ES-I3 (cell line): ENCODE data around the gene SLIT3.

ENCODE experiments used
- H3K36me3 ChIP-seq: 2 replicates; pipeline ENCODE4 v1.6.1; 2013; ENCODE audit warnings: mild to moderate bottlenecking, low read length, control low read depth, moderate library complexity; ENCODE audit not compliant: insufficient read depth
- H3K4me1 ChIP-seq: 2 replicates; pipeline ENCODE4 v1.6.1; 2013; ENCODE audit warnings: mild to moderate bottlenecking, control low read depth, low read length; ENCODE audit not compliant: insufficient read depth
- H3K9ac ChIP-seq: 2 replicates; pipeline ENCODE4 v1.6.1; 2013; ENCODE audit warnings: low read depth, mild to moderate bottlenecking, low read length, moderate library complexity
- H3K9me3 ChIP-seq: 2 replicates; pipeline ENCODE4 v1.6.1; 2013; ENCODE audit warnings: mild to moderate bottlenecking, low read length, moderate library complexity; ENCODE audit not compliant: control insufficient read depth, insufficient read depth

The SLIT3 gene

DNA sequence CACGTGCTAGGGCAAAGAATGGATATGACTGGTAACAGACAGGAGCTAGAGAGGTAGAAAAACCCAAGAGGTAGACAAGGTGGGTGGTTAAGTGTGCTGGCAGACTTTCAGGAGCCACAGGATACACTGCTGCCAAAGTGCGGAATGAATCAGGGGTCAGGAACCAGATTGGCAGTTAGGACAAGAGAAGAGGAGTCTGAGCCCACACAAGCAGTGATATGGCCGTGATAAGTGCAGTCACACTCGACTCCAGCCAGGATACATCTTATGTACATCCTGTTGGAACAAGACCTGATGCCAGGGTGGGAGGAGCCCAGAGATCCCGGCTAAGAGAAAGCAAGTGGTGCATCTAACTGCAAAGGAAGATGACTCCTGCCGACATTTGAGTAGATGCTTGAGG lies 10.0 kb downstream of the SLIT3 start:
- Histone ChIP-seq H3K9ac (no peak overlapping the region), H3K36me3 (no peaks in the 10 kb centered on the region), H3K9me3 (no peaks in the 10 kb centered on the region), H3K4me1 (no peaks in the 10 kb centered on the region)

GRCh38 chr5:169289520-169289919 lies 11.4 kb downstream of the SLIT3 start:
- Histone ChIP-seq H3K9me3 (no peaks in the 10 kb centered on the region), H3K4me1 (no peaks in the 10 kb centered on the region), H3K9ac (no peak overlapping the region), H3K36me3 (no peaks in the 10 kb centered on the region)

- Histone ChIP-seq H3K36me3 (no peaks in the 10 kb centered on the region), H3K9ac (no peak overlapping the region), H3K9me3 (no peaks in the 10 kb centered on the region), H3K4me1 (no peaks in the 10 kb centered on the region)
These were observed 12.6 kb downstream of the SLIT3 start for GRCh38 chr5:169288066-169288930.

GRCh38 chr5:169287529-169287928 lies 13.4 kb downstream of the SLIT3 start:
- Histone ChIP-seq H3K9me3 (no peaks in the 10 kb centered on the region), H3K4me1 (no peaks in the 10 kb centered on the region), H3K9ac (no peak overlapping the region), H3K36me3 (no peaks in the 10 kb centered on the region)

- no peak overlapping the region for H3K9ac ChIP-seq
- H3K36me3 ChIP-seq, result no peaks in the 10 kb centered on the region
- no peaks in the 10 kb centered on the region for H3K4me1 ChIP-seq
- no peaks in the 10 kb centered on the region for H3K9me3 ChIP-seq
These were observed 14.2 kb downstream of the SLIT3 start for GRCh38 chr5:169286572-169287300.

GRCh38 chr5:169283887-169284286 lies 17.1 kb downstream of the SLIT3 start:
- Histone ChIP-seq H3K36me3 (no peaks in the 10 kb centered on the region), H3K4me1 (no peaks in the 10 kb centered on the region), H3K9ac (no peak overlapping the region), H3K9me3 (no peaks in the 10 kb centered on the region)

DNA sequence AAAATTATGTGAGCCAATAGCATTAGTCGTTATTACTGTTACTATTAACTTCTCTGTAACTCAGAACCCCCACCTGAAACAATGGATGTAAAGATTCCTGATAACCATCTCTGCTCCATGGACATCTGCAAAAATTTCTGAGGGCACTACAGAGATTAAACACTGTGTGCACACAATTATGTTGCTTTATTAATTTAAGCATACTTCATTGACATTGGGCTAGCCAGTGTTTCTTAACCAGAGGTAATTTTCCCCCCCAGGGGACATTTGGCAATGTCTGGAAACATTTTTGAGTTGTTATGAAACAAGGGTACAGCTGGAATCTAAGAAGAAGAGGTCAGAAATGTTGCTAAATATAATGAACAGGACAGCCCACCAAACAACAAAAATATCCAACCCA lies 19.3 kb downstream of the SLIT3 start:
- no peaks in the 10 kb centered on the region for H3K36me3 ChIP-seq
- H3K9ac ChIP-seq, result no peak overlapping the region
- peaks cover 3% of the 10 kb centered on the region; the same call in 1 of the 2 replicates for H3K4me1 ChIP-seq
- no peaks in the 10 kb centered on the region for H3K9me3 ChIP-seq

GRCh38 chr5:169280696-169281095 lies 20.2 kb downstream of the SLIT3 start:
- no peak overlapping the region for H3K9ac ChIP-seq
- no peaks in the 10 kb centered on the region for H3K36me3 ChIP-seq
- H3K4me1 ChIP-seq, result peaks cover 3% of the 10 kb centered on the region; the same call in 1 of the 2 replicates
- no peaks in the 10 kb centered on the region for H3K9me3 ChIP-seq

GRCh38 chr5:169280286-169280685 lies 20.7 kb downstream of the SLIT3 start:
- no peaks in the 10 kb centered on the region for H3K36me3 ChIP-seq
- H3K4me1 ChIP-seq, result peaks cover 3% of the 10 kb centered on the region; the same call in 1 of the 2 replicates
- no peak overlapping the region for H3K9ac ChIP-seq
- no peaks in the 10 kb centered on the region for H3K9me3 ChIP-seq

GRCh38 chr5:169279125-169279524 lies 21.8 kb downstream of the SLIT3 start:
- Histone ChIP-seq H3K4me1 (peaks cover 3% of the 10 kb centered on the region; the same call in 1 of the 2 replicates), H3K9ac (no peak overlapping the region), H3K36me3 (no peaks in the 10 kb centered on the region), H3K9me3 (no peaks in the 10 kb centered on the region)

DNA sequence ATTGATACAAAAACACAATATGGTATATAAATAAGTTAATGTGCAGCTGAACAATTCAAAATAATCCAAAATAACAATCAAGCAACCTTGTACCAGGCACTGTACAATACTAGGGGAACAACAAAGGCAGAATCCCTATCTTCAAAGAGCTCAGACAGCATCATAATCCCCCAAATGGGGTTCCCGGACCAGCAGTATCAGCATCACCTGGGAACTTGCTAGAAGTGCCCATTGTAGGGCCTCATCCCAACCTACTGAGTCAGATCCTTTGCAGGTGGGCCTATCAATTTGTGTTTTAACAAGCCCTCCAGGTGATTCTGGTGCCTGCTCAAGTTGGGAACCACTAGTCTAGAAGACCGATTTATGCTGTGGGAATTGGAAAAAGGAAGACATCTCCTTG lies 27.1 kb downstream of the SLIT3 start:
- no peaks in the 10 kb centered on the region for H3K36me3 ChIP-seq
- no peaks in the 10 kb centered on the region for H3K9me3 ChIP-seq
- H3K9ac ChIP-seq, result no peak overlapping the region
- H3K4me1 ChIP-seq, result peaks cover 3% of the 10 kb centered on the region; the same call in 1 of the 2 replicates

GRCh38 chr5:169273451-169273850 lies 27.5 kb downstream of the SLIT3 start:
- Histone ChIP-seq H3K4me1 (no peaks in the 10 kb centered on the region; the same call in 1 of the 2 replicates), H3K9ac (no peak overlapping the region), H3K36me3 (no peaks in the 10 kb centered on the region), H3K9me3 (no peaks in the 10 kb centered on the region)

GRCh38 chr5:169272731-169273427 lies 28.1 kb downstream of the SLIT3 start:
- Histone ChIP-seq H3K4me1 (no peaks in the 10 kb centered on the region), H3K9ac (no peak overlapping the region), H3K9me3 (no peaks in the 10 kb centered on the region), H3K36me3 (no peaks in the 10 kb centered on the region)

- no peaks in the 10 kb centered on the region for H3K36me3 ChIP-seq
- no peaks in the 10 kb centered on the region for H3K4me1 ChIP-seq
- no peaks in the 10 kb centered on the region for H3K9me3 ChIP-seq
- H3K9ac ChIP-seq, result no peak overlapping the region
These were observed 28.8 kb downstream of the SLIT3 start for GRCh38 chr5:169272111-169272510.
